Activated naive CD8-positive, alpha-beta T cell treated with anti-CD3 and anti-CD28 coated beads for 36 hours (primary cell): ENCODE results near the gene PACS1. TPM values are rescaled to one million over a fixed set of nuclear protein-coding genes. Genes with fewer than 3 reads are reported as not detected.
"Not testable (repeated sequence)": the region's sequence is repeated elsewhere in the genome, so short reads cannot be mapped to it uniquely, and the experiment has no call there.

Experiments used
- DNase-seq: peaks from one replicate; pipeline ENCODE4 v3.0.0; 2021
- H3K27ac Mint-ChIP-seq: one replicate; pipeline ENCODE4 v1.8.0; 2022; ENCODE audit warnings: mild to moderate bottlenecking, moderate library complexity, mixed read lengths
- H3K27me3 Mint-ChIP-seq: one replicate; pipeline ENCODE4 v1.8.0; 2022; ENCODE audit warnings: mild to moderate bottlenecking, mixed read lengths
- H3K36me3 Mint-ChIP-seq: one replicate; pipeline ENCODE4 v1.8.0; 2021; ENCODE audit warnings: mild to moderate bottlenecking, mixed read lengths
- H3K4me1 Mint-ChIP-seq: one replicate; pipeline ENCODE4 v1.8.0; 2021; ENCODE audit warnings: mixed read lengths
- H3K4me3 Mint-ChIP-seq: one replicate; pipeline ENCODE4 v1.8.0; 2022; ENCODE audit warnings: mild to moderate bottlenecking, moderate library complexity, mixed read lengths
- H3K9me3 Mint-ChIP-seq: one replicate; pipeline ENCODE4 v1.8.0; 2022; ENCODE audit warnings: mixed read lengths
- total RNA-seq, 2 experiments: library from RNA; stranded (reverse); gene quantifications; one replicate each; pipeline ENCODE4 v1.2.3, GENCODE V29; 2021

Gene PACS1
- total RNA-seq, 2 experiments from 2014 or later = 58.4 to 61.4 TPM

GRCh38 chr11:66078949-66079348, 8.9 kb downstream of the PACS1 start:
- H3K9me3 Mint-ChIP-seq, DNase-seq, H3K4me3 Mint-ChIP-seq, H3K27me3 Mint-ChIP-seq: not testable (repeated sequence)
- peak overlapping the region; percentile 92 for H3K27ac Mint-ChIP-seq
- H3K36me3 Mint-ChIP-seq = peaks cover 41% of the 10 kb centered on the region
- peaks cover 72% of the 10 kb centered on the region for H3K4me1 Mint-ChIP-seq

GRCh38 chr11:66080055-66080817, 10.2 kb downstream of the PACS1 start:
- Mint-ChIP-seq H3K27ac (peak overlapping the region; percentile 92), H3K4me1 (peaks cover 78% of the 10 kb centered on the region), H3K27me3 (no peaks in the 10 kb centered on the region), H3K4me3 (peak overlapping the region; percentile 47), H3K36me3 (peaks cover 30% of the 10 kb centered on the region), H3K9me3 (no peaks in the 10 kb centered on the region)
- DNase-seq = peak; percentile 59

DNA sequence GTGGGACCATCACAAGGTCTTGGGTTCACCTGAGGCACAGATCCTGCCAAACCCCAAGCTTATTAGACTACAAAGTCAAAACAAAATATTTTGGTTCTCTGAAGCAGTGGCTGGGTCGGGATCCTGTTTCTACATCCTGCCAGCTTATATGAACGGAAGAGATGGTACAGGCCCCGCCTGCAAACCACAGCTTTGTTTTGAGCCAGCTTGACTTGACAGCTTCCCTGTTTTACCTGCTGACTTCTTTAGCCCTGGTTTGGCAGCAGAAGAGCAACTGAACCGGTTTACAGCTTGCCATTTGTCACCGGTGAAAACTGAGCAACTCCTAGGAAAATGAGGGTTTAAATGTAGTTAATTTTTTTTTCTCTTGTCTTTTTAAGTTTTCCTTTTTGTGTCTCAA, 11.4 kb downstream of the PACS1 start:
- H3K27ac Mint-ChIP-seq = peak overlapping the region; percentile 92
- H3K36me3 Mint-ChIP-seq = peaks cover 20% of the 10 kb centered on the region
- DNase-seq = peak; percentile 63
- H3K4me1 Mint-ChIP-seq = peaks cover 78% of the 10 kb centered on the region
- peak overlapping the region; percentile 77 for H3K4me3 Mint-ChIP-seq
- no peaks in the 10 kb centered on the region for H3K27me3 Mint-ChIP-seq
- H3K9me3 Mint-ChIP-seq = no peaks in the 10 kb centered on the region

GRCh38 chr11:66082946-66083698, 13.1 kb downstream of the PACS1 start:
- Mint-ChIP-seq H3K36me3 (peaks cover 11% of the 10 kb centered on the region), H3K4me3 (no peak overlapping the region), H3K9me3 (no peaks in the 10 kb centered on the region), H3K27ac (peak overlapping the region; percentile 59), H3K27me3 (no peaks in the 10 kb centered on the region), H3K4me1 (peaks cover 82% of the 10 kb centered on the region)
- DNase-seq = no peak

DNA sequence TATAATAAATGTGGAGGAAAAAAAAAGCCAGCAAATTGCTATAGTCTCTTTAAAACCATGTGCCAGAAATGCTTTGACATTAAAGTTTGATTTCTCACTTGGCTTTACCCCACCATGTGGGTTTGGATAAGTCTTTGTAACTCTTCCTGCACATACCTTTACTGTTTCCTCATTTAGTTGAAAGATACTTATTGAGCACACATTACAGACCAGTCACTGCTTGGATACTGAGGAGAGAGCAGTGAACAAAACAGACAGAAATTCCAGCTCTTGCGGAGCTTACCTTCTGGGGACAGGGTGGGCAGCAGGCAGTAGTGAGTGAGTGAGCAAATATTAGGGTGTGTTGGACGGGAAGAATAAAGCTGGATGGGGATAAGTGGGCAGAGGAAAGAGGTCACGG, 13.7 kb downstream of the PACS1 start:
- H3K9me3 Mint-ChIP-seq = no peaks in the 10 kb centered on the region
- peaks cover 7% of the 10 kb centered on the region for H3K36me3 Mint-ChIP-seq
- no peaks in the 10 kb centered on the region for H3K27me3 Mint-ChIP-seq
- H3K4me1 Mint-ChIP-seq = peaks cover 81% of the 10 kb centered on the region
- H3K4me3 Mint-ChIP-seq = no peak overlapping the region
- DNase-seq = no peak
- peak overlapping the region; percentile 75 for H3K27ac Mint-ChIP-seq

DNA sequence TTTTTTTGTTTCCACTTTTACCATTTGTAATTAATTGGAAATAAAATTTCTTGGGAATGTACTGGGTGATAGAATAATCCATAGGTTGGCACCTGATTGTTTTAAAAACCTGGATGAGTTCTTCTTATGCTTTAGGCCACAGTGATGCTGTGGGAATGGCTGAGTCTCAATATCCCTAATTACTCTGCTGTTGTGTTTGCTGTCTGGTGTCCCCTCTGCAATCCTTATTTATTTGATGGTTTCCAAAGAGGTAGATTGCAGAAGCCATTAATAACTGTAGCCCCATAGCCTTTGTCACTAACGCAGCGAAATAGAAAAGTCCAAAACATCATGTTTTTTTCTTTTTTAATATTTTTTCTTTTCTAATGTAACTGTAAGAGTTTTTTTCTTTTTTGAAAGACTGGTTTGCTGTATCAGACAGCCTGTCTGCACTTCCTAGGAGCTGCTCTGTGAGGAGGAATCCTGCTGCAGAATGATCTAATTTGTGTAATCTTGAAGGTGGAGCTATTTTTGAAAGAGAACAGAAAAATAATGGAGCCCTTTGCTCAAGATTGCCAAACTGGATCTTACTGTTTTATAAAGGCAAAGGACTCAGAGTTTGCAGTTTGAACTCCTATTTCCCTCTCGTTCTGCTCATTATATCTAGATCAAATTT, 14.9 kb downstream of the PACS1 start:
- no peaks in the 10 kb centered on the region for H3K27me3 Mint-ChIP-seq
- no peak overlapping the region for H3K27ac Mint-ChIP-seq
- no peak for DNase-seq
- H3K36me3 Mint-ChIP-seq = peaks cover 8% of the 10 kb centered on the region
- H3K4me1 Mint-ChIP-seq = peaks cover 78% of the 10 kb centered on the region
- no peaks in the 10 kb centered on the region for H3K9me3 Mint-ChIP-seq
- no peak overlapping the region for H3K4me3 Mint-ChIP-seq

DNA sequence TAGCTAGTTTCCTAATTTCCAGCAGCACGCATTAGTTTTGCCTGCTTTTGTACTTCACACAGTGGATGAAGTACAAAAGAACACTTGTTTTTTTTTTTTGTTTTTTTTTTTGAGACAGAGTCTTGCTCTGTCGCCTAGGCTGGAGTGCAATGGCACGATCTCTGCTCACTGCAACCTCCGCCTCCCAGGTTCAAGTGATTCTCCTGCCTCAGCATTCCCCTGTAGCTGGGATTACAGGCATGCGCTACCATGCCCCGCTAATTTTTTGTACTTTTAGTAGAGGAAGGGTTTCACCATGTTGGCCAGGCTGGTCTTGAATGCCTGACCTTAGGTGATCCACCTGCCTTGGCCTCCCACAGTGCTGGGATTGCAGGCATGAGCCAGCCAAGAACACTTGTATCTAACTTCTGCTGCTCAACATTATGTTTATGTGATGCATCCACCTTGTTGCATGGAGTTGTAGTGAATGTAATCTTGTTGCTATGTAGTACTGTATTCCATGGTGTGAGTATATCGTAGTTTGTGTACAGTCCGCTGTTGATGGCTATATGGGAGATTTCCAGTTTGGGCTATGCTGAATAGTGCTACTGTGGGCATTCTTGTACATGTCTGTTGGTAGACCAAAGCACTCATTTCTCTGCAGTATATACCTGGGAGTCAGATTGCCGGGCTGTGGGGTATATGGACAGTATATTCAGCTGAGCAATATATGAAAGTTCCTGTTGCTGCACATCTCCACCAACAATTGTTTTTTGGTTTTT, 17.3 kb downstream of the PACS1 start:
- Mint-ChIP-seq H3K9me3 (no peaks in the 10 kb centered on the region), H3K4me1 (peaks cover 60% of the 10 kb centered on the region), H3K4me3 (no peak overlapping the region), H3K27me3 (no peaks in the 10 kb centered on the region), H3K27ac (peak overlapping the region; percentile 76), H3K36me3 (peaks cover 17% of the 10 kb centered on the region)
- DNase-seq = no peak

- no peaks in the 10 kb centered on the region for H3K27me3 Mint-ChIP-seq
- no peak for DNase-seq
- peaks cover 24% of the 10 kb centered on the region for H3K36me3 Mint-ChIP-seq
- H3K4me1 Mint-ChIP-seq = peaks cover 47% of the 10 kb centered on the region
- no peak overlapping the region for H3K27ac Mint-ChIP-seq
- H3K4me3 Mint-ChIP-seq = no peak overlapping the region
- peaks cover 1% of the 10 kb centered on the region for H3K9me3 Mint-ChIP-seq
Measured at GRCh38 chr11:66089067-66089466, 19.0 kb downstream of the PACS1 start.

- peaks cover 36% of the 10 kb centered on the region for H3K4me1 Mint-ChIP-seq
- no peaks in the 10 kb centered on the region for H3K27me3 Mint-ChIP-seq
- no peak overlapping the region for H3K4me3 Mint-ChIP-seq
- H3K36me3 Mint-ChIP-seq = peaks cover 24% of the 10 kb centered on the region
- peaks cover 1% of the 10 kb centered on the region for H3K9me3 Mint-ChIP-seq
- DNase-seq = no peak
- peak overlapping the region; percentile 45 for H3K27ac Mint-ChIP-seq
Measured at GRCh38 chr11:66090288-66090687, 20.2 kb downstream of the PACS1 start.

GRCh38 chr11:66092125-66092524, 22.1 kb downstream of the PACS1 start:
- not testable (repeated sequence) for H3K4me3 Mint-ChIP-seq, DNase-seq, H3K9me3 Mint-ChIP-seq, H3K27ac Mint-ChIP-seq, H3K27me3 Mint-ChIP-seq
- Mint-ChIP-seq H3K36me3 (peaks cover 24% of the 10 kb centered on the region), H3K4me1 (peaks cover 33% of the 10 kb centered on the region)

DNA sequence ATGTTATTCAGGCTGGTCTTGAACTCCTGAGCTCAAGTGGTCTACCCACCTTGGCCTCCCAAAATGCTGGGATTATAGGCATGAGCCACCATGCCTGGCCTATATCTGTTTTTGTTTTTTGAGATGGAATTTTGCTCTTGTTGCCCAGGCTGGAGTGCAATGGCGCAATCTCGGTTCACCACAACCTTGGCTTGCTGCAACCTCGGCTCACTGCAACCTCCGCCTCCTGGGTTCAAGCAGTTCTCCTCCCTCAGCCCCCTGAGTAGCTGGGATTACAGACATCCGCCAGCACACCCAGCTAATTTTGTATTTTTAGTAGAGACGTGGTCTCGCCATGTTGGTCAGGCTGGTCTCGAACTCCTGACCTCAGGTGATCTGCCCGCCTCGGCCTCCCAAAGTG, 29.7 kb downstream of the PACS1 start:
- DNase-seq, H3K27me3 Mint-ChIP-seq, H3K4me3 Mint-ChIP-seq, H3K9me3 Mint-ChIP-seq: not testable (repeated sequence)
- Mint-ChIP-seq H3K36me3 (peaks cover 23% of the 10 kb centered on the region), H3K27ac (peak overlapping the region; percentile 98), H3K4me1 (peaks cover 61% of the 10 kb centered on the region)

DNA sequence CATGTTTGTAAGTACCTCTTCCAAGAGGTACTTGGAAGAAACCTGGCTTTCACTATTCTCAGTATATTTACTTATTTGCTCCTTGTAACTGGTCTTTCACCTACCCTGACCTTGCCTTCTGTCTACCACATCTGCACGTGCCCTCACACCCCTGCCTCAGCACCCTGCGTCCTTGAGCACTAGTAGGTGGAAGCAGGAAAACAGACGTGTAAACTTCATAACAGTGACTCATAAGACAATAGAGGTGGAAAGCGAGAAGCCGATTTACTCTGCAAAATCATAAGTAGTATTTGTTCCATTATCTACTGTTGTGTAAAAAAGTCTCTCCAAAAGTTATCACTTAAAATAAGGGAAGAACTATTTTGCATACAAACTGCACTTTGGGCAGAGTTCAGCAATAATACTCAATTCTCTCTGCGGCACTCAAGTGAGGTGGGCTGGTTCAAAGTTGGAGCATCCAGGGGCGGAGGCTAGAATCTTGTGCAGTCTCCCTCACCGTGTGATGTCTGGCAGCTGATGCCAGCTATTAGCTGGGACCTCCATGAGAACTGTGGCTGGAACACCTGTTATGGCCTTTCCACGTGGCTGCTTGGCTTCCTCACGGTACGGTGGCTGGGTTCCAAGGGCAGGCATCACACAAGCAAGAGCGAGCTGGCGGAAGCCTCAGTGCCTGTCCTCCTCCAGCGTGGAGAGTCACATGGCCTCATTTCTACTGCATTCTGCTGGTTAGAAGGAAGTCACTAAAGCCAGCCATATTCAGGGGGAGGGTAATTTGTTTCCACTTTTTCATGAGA, 30.4 kb downstream of the PACS1 start:
- Mint-ChIP-seq H3K27ac (peak overlapping the region; percentile 98), H3K4me1 (peaks cover 65% of the 10 kb centered on the region), H3K36me3 (peaks cover 23% of the 10 kb centered on the region), H3K4me3 (peak overlapping the region; percentile 82), H3K27me3 (no peaks in the 10 kb centered on the region), H3K9me3 (peaks cover 2% of the 10 kb centered on the region)
- DNase-seq = peak; percentile 69

DNA sequence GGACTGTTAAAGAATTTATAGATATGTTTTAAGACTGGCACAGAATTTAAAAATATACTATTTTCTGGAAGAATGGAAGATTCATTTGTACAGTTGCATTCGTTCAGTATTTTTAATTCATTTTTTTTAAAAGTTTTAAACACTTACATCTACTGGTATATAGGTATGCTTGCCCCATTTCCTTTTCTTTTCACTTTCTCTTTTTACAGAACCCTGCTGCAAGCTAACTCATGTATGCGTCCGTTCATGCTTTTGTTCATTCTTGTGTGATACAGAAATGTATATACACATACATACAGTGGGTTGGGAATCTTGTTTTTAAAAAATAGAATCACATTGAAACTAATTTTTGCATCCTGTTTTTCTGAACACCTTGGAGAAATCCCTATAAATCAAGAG, 31.0 kb downstream of the PACS1 start:
- Mint-ChIP-seq H3K9me3 (peaks cover 2% of the 10 kb centered on the region), H3K27me3 (no peaks in the 10 kb centered on the region), H3K4me1 (peaks cover 71% of the 10 kb centered on the region), H3K27ac (peak overlapping the region; percentile 98), H3K4me3 (peak overlapping the region; percentile 82), H3K36me3 (peaks cover 25% of the 10 kb centered on the region)
- DNase-seq = no peak

DNA sequence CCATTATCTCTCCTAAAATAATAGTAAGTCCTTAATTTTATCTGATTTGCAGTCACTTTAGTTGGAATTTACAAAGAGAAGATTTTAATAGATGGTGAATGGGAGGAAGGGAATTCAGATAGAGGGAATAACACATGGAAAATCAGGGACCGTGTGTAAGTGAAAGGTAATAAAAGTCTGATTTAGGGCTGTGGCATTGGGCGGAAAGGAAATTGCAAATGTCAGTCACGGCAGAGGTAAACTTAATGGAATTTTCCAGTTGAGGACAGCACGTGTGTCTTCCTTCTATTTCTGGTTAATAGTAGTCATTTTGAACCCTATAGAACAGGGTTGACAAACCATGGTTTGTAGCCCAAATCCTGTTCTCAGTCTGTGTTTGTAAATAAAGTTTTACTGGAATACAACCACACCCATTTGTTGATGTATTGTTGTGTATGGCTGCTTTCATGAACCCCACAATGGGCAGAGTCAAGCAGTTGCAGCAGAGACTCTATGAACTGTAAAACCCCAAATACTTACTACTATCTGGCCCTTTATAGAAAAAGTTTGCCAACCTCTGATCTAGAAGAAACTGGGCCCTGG, 34.1 kb downstream of the PACS1 start:
- Mint-ChIP-seq H3K27me3 (no peaks in the 10 kb centered on the region), H3K36me3 (peaks cover 44% of the 10 kb centered on the region)

More for the DNA sequence above, 34.1 kb downstream of the PACS1 start:
- H3K9me3 Mint-ChIP-seq = peaks cover 6% of the 10 kb centered on the region
- no peak overlapping the region for H3K4me3 Mint-ChIP-seq
- no peak for DNase-seq
- peak overlapping the region; percentile 13 for H3K27ac Mint-ChIP-seq
- H3K4me1 Mint-ChIP-seq = peaks cover 78% of the 10 kb centered on the region
